Activated CD4-positive, alpha-beta T cell treated with anti-CD3 and anti-CD28 coated beads for 48 hours (primary cell): ENCODE results near the gene FADS6.

Experiments used
- DNase-seq: peaks from one replicate; pipeline ENCODE4 v3.0.0-alpha.2; 2020

FADS6 gene

GRCh38 chr17:74892974-74893911 is at the start of gene FADS6:
Gene FADS6 (minus strand): TSS chr17:74893633. CDS start chr17:74893595, 38 bp downstream.
- no peak for DNase-seq

- no peak for DNase-seq
Observed at GRCh38 chr17:74941128-74941725, 47.8 kb upstream of the FADS6 start.

GRCh38 chr17:74939534-74939933 is 46.1 kb upstream of the FADS6 start:
- DNase-seq: no peak

- DNase-seq: no peak
Observed at GRCh38 chr17:74938194-74938950, 44.9 kb upstream of the FADS6 start.

GRCh38 chr17:74937064-74938051 is 43.9 kb upstream of the FADS6 start:
- DNase-seq: no peak

- no peak for DNase-seq
Observed at GRCh38 chr17:74936470-74936799, 43.0 kb upstream of the FADS6 start.

GRCh38 chr17:74935585-74936469 is 42.4 kb upstream of the FADS6 start, which contains the start of gene OTOP3:
Gene OTOP3 (plus strand): TSS chr17:74935898. CDS start chr17:74935922, 24 bp downstream.
- no peak for DNase-seq

GRCh38 chr17:74935048-74935447 is 41.6 kb upstream of the FADS6 start:
- DNase-seq: no peak

GRCh38 chr17:74930535-74931036 is 37.2 kb upstream of the FADS6 start:
- DNase-seq: no peak

- DNase-seq: no peak
Observed at GRCh38 chr17:74928786-74929185, 35.4 kb upstream of the FADS6 start.

- no peak for DNase-seq
Observed at GRCh38 chr17:74925242-74925641, 31.8 kb upstream of the FADS6 start.

- peak; percentile 27 for DNase-seq
Observed at GRCh38 chr17:74924250-74924948, 31.0 kb upstream of the FADS6 start, which contains the start of gene OTOP2. Gene OTOP2 (plus strand): TSS chr17:74924273. CDS start chr17:74924633, 360 bp downstream.

- peak; percentile 83 for DNase-seq
Observed at GRCh38 chr17:74923538-74924249, 30.3 kb upstream of the FADS6 start.

GRCh38 chr17:74922694-74923537 is 29.5 kb upstream of the FADS6 start, which contains the start of gene USH1G:
Gene USH1G (minus strand): TSS chr17:74923255. CDS start chr17:74923073, 182 bp downstream.
- no peak for DNase-seq

GRCh38 chr17:74922172-74922571 is 28.7 kb upstream of the FADS6 start:
- DNase-seq: no peak

GRCh38 chr17:74921769-74922168 is 28.3 kb upstream of the FADS6 start:
- no peak for DNase-seq

GRCh38 chr17:74921026-74921681 is 27.7 kb upstream of the FADS6 start:
- no peak for DNase-seq

GRCh38 chr17:74920642-74921025 is 27.2 kb upstream of the FADS6 start:
- no peak for DNase-seq
